Suprapubic skin (tissue), 3 donors: ENCODE data around the gene TTC28.

ENCODE experiments used
- EP300 ChIP-seq: sonication (generic); formaldehyde crosslinking; IDR thresholded peaks from one replicate; pipeline ENCODE4 v1.6.1; 2017; ENCODE audit warnings: antibody characterized with exemption
- POLR2A ChIP-seq, 2 donors: fragments of 450-650 bp; IDR thresholded peaks; one replicate each; pipeline ENCODE4 v1.6.1; 2017; ENCODE audit warnings: antibody characterized with exemption in 2 of 2, mild to moderate bottlenecking in 2 of 2, moderate library complexity in 2 of 2
- TF ChIP-seq, protein P1 (sequence below), 2 donors: fragments of 200-600 bp in 1 of 2; fragments of 450-650 bp in 1 of 2; sonication (generic) in 1 of 2; IDR thresholded peaks; one replicate each; pipeline ENCODE4 v1.5.1; 2016 to 2019; ENCODE audit warnings: antibody characterized with exemption in 2 of 2, mild to moderate bottlenecking in 1 of 2, moderate library complexity in 1 of 2

DNA sequence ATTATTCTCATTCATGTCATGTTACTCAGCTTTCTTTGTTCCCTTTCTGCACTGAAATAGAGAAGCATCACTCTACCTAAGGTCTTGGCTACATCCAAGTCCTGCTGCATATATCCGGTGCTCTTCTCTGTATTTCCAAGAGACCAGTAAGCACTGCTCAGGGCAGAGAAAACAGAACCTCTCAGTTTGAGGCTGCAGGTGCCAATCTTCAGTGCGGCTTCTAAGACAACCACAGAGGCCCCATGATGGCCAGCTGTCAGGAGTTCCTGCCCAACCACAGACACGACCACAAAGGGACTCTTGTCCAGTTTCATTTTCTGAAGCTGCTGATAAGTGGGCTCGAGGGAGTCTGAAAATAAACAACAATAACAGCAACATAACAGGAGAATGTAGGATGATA is 382.1 kb downstream of the TTC28 start:
- TF ChIP-seq, protein P1, sequence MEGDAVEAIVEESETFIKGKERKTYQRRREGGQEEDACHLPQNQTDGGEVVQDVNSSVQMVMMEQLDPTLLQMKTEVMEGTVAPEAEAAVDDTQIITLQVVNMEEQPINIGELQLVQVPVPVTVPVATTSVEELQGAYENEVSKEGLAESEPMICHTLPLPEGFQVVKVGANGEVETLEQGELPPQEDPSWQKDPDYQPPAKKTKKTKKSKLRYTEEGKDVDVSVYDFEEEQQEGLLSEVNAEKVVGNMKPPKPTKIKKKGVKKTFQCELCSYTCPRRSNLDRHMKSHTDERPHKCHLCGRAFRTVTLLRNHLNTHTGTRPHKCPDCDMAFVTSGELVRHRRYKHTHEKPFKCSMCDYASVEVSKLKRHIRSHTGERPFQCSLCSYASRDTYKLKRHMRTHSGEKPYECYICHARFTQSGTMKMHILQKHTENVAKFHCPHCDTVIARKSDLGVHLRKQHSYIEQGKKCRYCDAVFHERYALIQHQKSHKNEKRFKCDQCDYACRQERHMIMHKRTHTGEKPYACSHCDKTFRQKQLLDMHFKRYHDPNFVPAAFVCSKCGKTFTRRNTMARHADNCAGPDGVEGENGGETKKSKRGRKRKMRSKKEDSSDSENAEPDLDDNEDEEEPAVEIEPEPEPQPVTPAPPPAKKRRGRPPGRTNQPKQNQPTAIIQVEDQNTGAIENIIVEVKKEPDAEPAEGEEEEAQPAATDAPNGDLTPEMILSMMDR (IDR thresholded peaks at IDR 0.05): no peak
- TF ChIP-seq POLR2A (IDR thresholded peaks at IDR 0.05) (no peak), EP300 (no peak)
